Fibroblast of peridontal ligament (primary cell): ENCODE measurements around the gene ARMH3.

Experiments used
- DNase-seq: peaks from one replicate; pipeline ENCODE4 v3.0.0-alpha.2; 2010; ENCODE audit errors: extremely low read depth

Gene ARMH3

GRCh38 chr10:101857802-101858476 is 198.0 kb downstream of the ARMH3 start:
- no peak for DNase-seq

GRCh38 chr10:101856626-101857025 is 199.3 kb downstream of the ARMH3 start:
- peak; percentile 9 for DNase-seq

- peak; percentile 61 for DNase-seq
Measured at GRCh38 chr10:101851411-101852116, 204.4 kb downstream of the ARMH3 start.

DNA sequence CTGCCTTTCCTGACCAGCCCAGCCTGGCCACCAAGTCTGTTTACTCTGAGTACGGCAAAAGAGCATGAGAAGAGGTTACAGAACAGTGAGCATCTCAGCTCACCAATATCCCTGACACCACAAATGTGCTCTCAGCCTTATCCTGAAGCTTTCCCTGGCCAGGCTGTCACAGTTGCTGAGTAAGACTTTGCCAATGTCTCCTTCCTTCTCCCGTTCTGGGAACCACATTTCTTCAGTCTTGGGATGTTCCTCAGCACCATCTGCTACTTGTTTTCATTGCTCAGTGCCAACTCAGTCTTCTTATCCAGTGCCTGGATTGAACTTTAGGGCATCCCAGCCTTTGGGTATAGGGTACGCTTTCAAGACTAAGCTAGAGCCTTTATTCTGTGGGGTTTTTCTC is 205.2 kb downstream of the ARMH3 start:
- DNase-seq, result no peak

GRCh38 chr10:101848894-101849351 is 207.1 kb downstream of the ARMH3 start:
- DNase-seq, result peak; percentile 71

GRCh38 chr10:101848408-101848807 is 207.6 kb downstream of the ARMH3 start:
- DNase-seq, result peak; percentile 38

- DNase-seq, result no peak
Measured at GRCh38 chr10:101845893-101846292, 210.1 kb downstream of the ARMH3 start.

DNA sequence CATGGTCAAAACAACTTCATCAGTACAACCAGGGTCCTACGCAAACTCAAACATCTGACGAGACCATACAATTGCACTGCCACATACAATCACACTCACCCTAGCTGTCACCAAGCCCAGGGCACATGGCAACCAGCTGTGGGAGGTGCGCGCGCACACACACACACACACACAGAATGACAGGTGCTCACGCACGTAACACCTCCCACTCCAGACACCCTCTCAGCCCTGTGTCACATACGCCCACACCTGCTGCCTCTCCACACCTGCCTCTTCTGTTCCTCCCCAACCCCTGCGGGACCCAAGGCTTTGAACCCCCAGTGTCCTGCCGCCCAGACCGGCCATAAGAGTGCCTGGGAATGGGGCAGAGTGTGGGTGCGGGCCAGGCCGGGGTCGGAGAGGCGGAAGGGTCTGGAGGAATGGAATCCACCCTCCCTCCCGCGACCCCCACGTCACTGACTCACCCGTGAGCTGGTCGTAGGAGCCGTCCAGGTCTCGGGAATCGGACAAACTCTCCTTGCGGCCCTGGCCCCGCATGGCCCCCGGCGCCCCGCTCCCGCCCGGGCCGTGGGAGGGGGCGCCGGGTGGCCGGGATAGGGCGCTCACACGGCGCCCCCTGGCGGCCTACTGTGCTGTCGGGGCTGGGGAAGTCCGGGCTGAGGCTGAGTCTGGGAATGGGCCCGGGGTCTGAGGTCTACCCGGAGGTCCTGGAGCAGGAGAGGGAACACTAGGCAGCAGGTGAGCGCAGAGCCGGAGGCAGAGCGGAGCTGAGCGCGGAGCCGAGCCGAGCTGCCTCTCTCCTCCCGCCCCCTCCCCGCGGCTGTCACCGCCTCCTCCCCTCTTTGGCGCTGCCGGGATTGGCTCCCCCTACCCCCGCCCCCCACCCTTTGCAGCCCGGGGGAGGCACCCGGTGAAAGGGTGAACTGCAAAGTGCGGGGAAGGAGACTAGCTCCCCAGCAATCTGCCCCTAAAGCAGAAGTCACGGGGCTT is 212.6 kb downstream of the ARMH3 start, which contains the start of gene KCNIP2:
TSS of gene KCNIP2 (minus strand) at position 769 of the 990 bp plus-strand sequence. CDS start at position 537, 232 bp downstream.
- DNase-seq, result no peak

GRCh38 chr10:101841826-101842225 is 214.1 kb downstream of the ARMH3 start:
- no peak for DNase-seq

DNA sequence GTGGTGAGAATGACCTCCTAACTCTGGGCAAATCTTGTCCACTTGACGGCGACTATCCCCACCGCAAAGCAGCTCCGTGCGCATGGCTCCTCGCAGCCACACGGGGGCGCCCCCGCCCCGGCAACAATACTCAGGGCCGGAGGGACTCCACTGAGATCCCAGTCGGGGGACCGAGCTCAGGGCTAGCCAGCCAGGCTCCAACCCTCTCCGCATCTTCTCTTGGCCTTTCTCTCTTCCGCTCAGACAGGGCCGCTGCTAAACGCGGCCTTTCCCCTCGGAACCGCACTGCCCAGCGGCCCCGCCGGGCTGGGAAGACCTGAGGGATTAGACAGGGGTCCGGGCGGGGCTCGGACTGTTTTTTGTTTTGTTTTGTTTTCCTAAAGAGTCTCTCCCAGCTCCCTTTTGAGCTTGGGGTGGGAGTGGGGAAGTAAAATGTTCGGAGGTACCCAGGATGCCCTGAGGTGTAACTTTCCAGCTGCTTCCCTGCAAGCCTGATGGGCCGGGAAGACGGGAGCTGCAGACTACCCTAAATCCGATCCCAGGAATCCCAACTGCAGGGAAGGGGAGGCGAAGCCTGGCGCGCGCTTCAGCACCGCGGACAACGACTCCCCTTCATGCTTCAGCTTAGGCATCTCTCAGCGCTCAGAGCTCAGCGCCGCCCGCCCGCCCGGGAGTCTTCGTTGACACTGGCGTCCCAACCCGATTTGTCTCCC is 215.1 kb downstream of the ARMH3 start:
- peak; percentile 81 for DNase-seq

GRCh38 chr10:101840102-101840684 is 215.8 kb downstream of the ARMH3 start:
- DNase-seq, result no peak

DNA sequence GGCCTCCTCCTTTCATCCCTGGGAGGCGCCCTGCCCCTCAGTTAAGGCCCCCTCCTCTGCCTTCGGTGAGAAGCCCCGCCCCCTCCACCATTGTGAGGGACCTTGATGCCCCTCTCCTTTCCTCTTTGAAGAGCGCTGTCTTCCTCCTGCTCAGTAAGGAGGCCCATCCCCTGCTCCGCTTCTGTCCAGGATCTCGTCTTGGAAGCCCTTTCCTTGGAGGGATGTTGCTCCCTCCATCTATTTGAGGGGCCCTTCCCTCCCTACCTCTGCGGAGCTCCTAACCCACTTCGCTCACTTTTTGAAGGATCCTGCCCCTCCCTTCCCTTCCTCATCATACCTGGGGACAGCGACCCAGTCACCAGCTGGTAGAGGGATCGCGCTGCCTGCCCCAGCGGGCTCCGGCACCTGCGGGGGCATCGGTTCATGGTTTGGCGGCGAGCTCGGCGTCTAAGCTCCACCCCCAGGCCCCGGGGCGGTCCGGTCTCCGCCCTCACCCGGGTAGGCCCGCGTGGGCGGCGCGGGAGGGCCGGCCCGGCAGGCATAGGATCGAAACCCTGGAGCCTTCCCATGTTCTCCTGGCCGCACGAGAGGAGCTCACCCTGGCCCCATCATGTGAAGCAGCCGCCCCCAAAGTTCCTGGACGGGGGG is 216.4 kb downstream of the ARMH3 start:
- no peak for DNase-seq

DNA sequence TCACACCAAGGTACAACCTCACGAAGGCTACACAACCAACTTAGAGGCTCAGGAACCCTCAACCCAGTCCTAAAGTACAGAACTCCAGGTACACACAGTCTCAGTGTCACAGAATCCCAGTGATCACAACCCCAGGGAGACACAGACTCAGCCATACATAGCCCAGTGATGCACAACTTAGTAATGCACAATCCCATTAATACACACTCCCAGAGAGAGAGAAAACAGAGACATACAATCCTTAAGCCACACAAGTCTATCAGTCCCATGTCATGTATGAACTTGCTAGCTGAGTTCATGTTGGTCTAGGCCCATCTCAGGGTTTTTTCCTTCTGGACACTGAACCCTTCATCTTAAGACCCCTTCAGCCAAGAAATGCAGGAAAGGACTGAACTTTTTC is 217.0 kb downstream of the ARMH3 start:
- DNase-seq, result no peak

- DNase-seq, result no peak
Measured at GRCh38 chr10:101838416-101838970, 217.5 kb downstream of the ARMH3 start.

- DNase-seq, result no peak
Measured at GRCh38 chr10:101837748-101838147, 218.2 kb downstream of the ARMH3 start.

DNA sequence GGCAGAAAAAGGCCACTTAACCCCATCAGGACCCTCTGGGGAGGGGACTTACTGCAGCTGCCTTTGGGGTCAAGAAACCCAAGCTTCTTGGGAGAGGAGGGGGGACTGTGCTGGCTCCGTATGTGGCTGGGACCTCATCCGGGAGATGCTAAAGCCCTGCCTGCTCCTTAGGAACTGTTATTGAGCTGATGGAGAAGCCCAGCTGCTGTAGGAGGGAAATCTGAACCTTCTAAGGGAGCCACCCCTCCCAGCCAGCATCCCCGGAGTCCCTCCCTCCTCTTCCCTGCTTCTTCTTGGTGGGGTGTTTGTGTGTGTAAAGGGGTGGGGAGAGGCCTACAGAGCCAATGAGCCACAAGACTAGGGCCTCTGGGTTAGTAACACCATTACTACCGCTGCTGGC is 220.6 kb downstream of the ARMH3 start:
- DNase-seq, result no peak

DNA sequence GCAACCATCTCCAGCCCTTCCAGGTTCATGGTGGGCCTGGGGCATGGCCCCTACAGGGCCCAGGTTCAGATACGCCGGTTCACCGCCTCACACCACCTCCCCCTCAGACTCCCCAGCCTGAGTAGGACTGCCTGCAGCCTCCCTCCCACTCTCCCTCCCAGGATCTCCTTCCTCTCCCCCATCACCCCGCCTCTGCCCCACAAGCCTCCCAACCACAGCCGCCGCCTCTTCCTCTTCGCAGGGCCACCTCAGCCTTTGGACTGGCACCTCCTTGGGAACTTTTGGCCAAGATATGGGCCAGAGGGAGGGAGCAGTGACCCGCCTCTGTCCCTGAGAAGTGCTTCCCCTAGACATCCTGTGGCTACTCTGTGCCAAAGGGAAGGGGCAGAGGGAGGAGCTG is 221.6 kb downstream of the ARMH3 start:
- no peak for DNase-seq

- no peak for DNase-seq
Measured at GRCh38 chr10:101833466-101833865, 222.5 kb downstream of the ARMH3 start.

- DNase-seq, result no peak
Measured at GRCh38 chr10:101832325-101832771, 223.6 kb downstream of the ARMH3 start.
